ENCODE measurements around the gene CFD. TPM values are rescaled to one million over a fixed set of nuclear protein-coding genes. Genes with fewer than 3 reads are reported as not detected.
A peak's percentile ranks its signal among the peaks of the same experiment; 100 is the strongest.
"Not testable (repeated sequence)": the region's sequence is repeated elsewhere in the genome, so short reads cannot be mapped to it uniquely, and the experiment has no call there.

The CFD gene
- total and polyA plus RNA-seq, 9 donors: 3.8 to 335 (median 39.2) TPM

- no peak overlapping the region for H3K4me3 ChIP-seq
- peaks cover 5% of the 10 kb centered on the region for H3K4me1 ChIP-seq (ENCODE audit: insufficient read depth)
- no peaks in the 10 kb centered on the region for H3K9me3 ChIP-seq
- DNase-seq: no peak
- WGBS, 3 donors: 93 to 94% (median 93%) methylated on average over 10 of the region's 10 CpGs
- no peak overlapping the region for H3K27ac ChIP-seq
- no peaks in the 10 kb centered on the region for H3K27me3 ChIP-seq
- TF ChIP-seq CTCF (IDR thresholded peaks at IDR 0.05) (no peak), EP300 (IDR thresholded peaks at IDR 0.05) (no peak), POLR2A (IDR thresholded peaks at IDR 0.05) (no peak)
- intact Hi-C loops (cut with DNase I): no loop called here
- H3K36me3 ChIP-seq: no peaks in the 10 kb centered on the region
Observed at GRCh38 chr19:887599-887998, 28.1 kb downstream of the CFD start.

GRCh38 chr19:888581-889385, 29.3 kb downstream of the CFD start:
- TF ChIP-seq POLR2A (IDR thresholded peaks at IDR 0.05) (no peak), EP300 (IDR thresholded peaks at IDR 0.05) (no peak), CTCF (IDR thresholded peaks at IDR 0.05) (no peak)
- Histone ChIP-seq H3K27me3 (no peaks in the 10 kb centered on the region), H3K36me3 (no peaks in the 10 kb centered on the region), H3K27ac (no peak overlapping the region), H3K4me1 (ENCODE audit: insufficient read depth) (peaks cover 5% of the 10 kb centered on the region), H3K4me3 (no peak overlapping the region), H3K9me3 (no peaks in the 10 kb centered on the region)
- no peak for DNase-seq
- intact Hi-C loops (cut with DNase I): no loop called here
- 86 to 90% (median 87%) methylated on average over 30 of the region's 30 CpGs for WGBS, 3 donors

DNA sequence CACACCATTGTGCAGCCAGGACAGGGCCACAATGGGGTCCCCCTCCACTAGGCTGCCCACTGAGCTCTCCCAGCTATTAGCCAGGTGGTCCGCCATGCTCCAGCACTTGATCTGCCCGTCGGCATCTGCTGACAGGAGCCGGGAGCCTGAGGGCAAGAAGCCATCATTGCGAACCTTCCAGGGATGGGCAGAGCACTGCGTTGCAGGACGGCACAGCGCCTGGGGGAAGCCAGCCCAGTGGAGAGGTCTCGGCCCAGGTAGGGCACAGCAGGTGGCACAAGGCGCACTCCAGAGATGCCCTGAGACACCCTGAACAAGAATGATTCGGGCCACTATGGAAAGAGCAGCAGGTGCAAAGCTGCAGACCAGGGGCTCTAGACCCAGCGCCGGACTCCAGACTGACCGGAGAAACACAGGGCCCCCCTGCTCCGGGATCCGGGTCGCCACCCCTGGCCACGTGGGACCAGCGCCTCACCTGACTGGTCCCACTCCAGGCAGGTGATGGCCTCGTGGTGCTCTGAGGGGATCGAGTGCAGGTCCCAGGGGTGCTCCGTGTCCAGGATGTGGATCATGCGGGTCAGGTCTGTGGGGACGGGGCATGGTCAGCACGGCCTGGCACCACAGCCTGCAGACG, 30.3 kb downstream of the CFD start:
- TF ChIP-seq CTCF (IDR thresholded peaks at IDR 0.05): no peak
- 88 to 89% (median 88%) methylated on average over 23 to 26 of the region's 26 CpGs for WGBS, 3 donors
- Histone ChIP-seq H3K9me3 (no peaks in the 10 kb centered on the region), H3K4me1 (ENCODE audit: insufficient read depth) (peaks cover 5% of the 10 kb centered on the region), H3K27me3 (no peaks in the 10 kb centered on the region), H3K27ac (no peak overlapping the region), H3K4me3 (no peak overlapping the region), H3K36me3 (no peaks in the 10 kb centered on the region)
- DNase-seq: no peak
- intact Hi-C loops (cut with DNase I): loop anchor here in 1 of 4 donors (10.0 kb wide), 1 partner anchor 225 kb away; the partner anchor contains the start of gene RNF126

- peak in 1 of 5 donors; percentile 36 for DNase-seq
- intact Hi-C loops (cut with DNase I): loop anchor here in 1 of 4 donors (10.0 kb wide), 1 partner anchor 226 kb away; the partner anchor contains the start of gene RNF126
- Histone ChIP-seq H3K9me3 (no peaks in the 10 kb centered on the region), H3K27me3 (no peaks in the 10 kb centered on the region), H3K4me1 (ENCODE audit: insufficient read depth) (peaks cover 5% of the 10 kb centered on the region), H3K27ac (no peak overlapping the region), H3K36me3 (no peaks in the 10 kb centered on the region), H3K4me3 (no peak overlapping the region)
- WGBS, 3 donors: 87 to 90% (median 87%) methylated on average over 18 of the region's 18 CpGs
- no peak for TF ChIP-seq EP300 (IDR thresholded peaks at IDR 0.05)
- no peak for TF ChIP-seq POLR2A (IDR thresholded peaks at IDR 0.05)
- no peak for TF ChIP-seq CTCF (IDR thresholded peaks at IDR 0.05)
Observed at GRCh38 chr19:890831-891230, 31.4 kb downstream of the CFD start.

DNA sequence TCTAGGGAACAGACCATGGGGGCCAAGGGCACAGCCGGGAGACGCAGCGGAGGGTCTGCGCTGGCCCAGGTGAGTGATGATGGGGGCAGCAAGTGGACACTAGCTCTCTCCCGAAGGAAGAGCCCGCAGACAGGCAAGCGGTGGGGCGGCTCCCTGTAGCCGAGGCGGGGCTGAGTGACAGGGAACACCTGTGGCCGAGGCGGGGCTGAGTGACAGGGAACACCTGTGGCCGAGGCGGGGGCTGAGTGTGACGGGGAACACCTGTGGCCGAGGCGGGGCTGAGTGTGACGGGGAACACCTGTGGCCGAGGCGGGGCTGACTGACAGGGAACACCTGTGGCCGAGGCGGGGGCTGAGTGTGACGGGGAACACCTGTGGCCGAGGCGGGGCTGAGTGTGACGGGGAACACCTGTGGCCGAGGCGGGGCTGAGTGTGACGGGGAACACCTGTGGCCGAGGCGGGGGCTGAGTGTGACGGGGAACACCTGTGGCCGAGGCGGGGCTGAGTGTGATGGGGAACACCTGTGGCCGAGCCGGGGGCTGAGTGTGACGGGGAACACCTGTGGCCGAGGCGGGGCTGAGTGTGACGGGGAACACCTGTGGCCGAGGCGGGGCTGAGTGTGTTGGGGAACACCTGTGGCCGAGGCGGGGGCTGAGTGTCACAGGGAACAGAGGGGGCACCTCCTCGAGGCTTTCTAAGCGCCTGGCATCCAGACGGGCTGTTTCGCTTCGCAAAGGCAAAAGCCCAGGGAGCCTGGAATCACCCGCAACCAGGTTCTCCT, 32.1 kb downstream of the CFD start:
- intact Hi-C loops (cut with DNase I): loop anchor here in 1 of 4 donors (10.0 kb wide), 1 partner anchor 227 kb away; the partner anchor contains the start of gene RNF126
- not testable (repeated sequence) for H3K27me3 ChIP-seq; H3K9me3 ChIP-seq; H3K36me3 ChIP-seq; H3K4me1 ChIP-seq (ENCODE audit: insufficient read depth)
- WGBS, 3 donors: 43 to 51% (median 50%) methylated on average over 30 to 50 of the region's 50 CpGs
- Histone ChIP-seq H3K27ac (peak overlapping the region in 1 of 2 donors; percentile 87), H3K4me3 (peak overlapping the region; percentile 93)
- DNase-seq: peak in 1 of 5 donors; percentile 34

All from ovary (tissue), 9 donors.